ENCODE results near the gene GJB3.
"Not testable (repeated sequence)": the region's sequence is repeated elsewhere in the genome, so short reads cannot be mapped to it uniquely, and the experiment has no call there.

Gene GJB3

GRCh38 chr1:34761176-34761761 is 19.7 kb upstream of the GJB3 start:
- DNase-seq (ENCODE audit: low spot score): no peak

- DNase-seq (ENCODE audit: low spot score): no peak
Observed at GRCh38 chr1:34761776-34762307, 19.2 kb upstream of the GJB3 start.

- no peak for DNase-seq (ENCODE audit: low spot score)
Observed at GRCh38 chr1:34762474-34763141, 18.4 kb upstream of the GJB3 start.

- DNase-seq (ENCODE audit: low spot score): no peak
Observed at GRCh38 chr1:34763142-34763781, 17.8 kb upstream of the GJB3 start.

GRCh38 chr1:34768856-34769255 is 12.2 kb upstream of the GJB3 start:
- no peak for DNase-seq (ENCODE audit: low spot score)

- no peak for DNase-seq (ENCODE audit: low spot score)
Observed at GRCh38 chr1:34770891-34771504, 10.0 kb upstream of the GJB3 start.

- no peak for DNase-seq (ENCODE audit: low spot score)
Observed at GRCh38 chr1:34771573-34772371, 9.2 kb upstream of the GJB3 start.

- DNase-seq (ENCODE audit: low spot score): not testable (repeated sequence)
Observed at GRCh38 chr1:34773114-34773513, 7.9 kb upstream of the GJB3 start.

- no peak for DNase-seq (ENCODE audit: low spot score)
Observed at GRCh38 chr1:34774957-34775356, 6.1 kb upstream of the GJB3 start.

GRCh38 chr1:34776911-34777310 is 4.1 kb upstream of the GJB3 start:
- no peak for DNase-seq (ENCODE audit: low spot score)

GRCh38 chr1:34777519-34778321 is 3.3 kb upstream of the GJB3 start:
- DNase-seq (ENCODE audit: low spot score): no peak

- DNase-seq (ENCODE audit: low spot score): no peak
Observed at GRCh38 chr1:34778381-34778780, 2.6 kb upstream of the GJB3 start.

GRCh38 chr1:34779005-34779404 is 2.0 kb upstream of the GJB3 start:
- no peak for DNase-seq (ENCODE audit: low spot score)

- DNase-seq (ENCODE audit: low spot score): no peak
Observed at GRCh38 chr1:34779526-34779925, 1.5 kb upstream of the GJB3 start.

- DNase-seq (ENCODE audit: low spot score): no peak
Observed at GRCh38 chr1:34779962-34780361, 1.1 kb upstream of the GJB3 start.

- no peak for DNase-seq (ENCODE audit: low spot score)
Observed at GRCh38 chr1:34780528-34780927, 486 bp upstream of the GJB3 start.

- no peak for DNase-seq (ENCODE audit: low spot score)
Observed at GRCh38 chr1:34781844-34782391, 904 bp downstream of the GJB3 start.

GRCh38 chr1:34784751-34785221 is 3.8 kb downstream of the GJB3 start:
- no peak for DNase-seq (ENCODE audit: low spot score)

GRCh38 chr1:34785231-34785874 is 4.3 kb downstream of the GJB3 start:
- DNase-seq (ENCODE audit: low spot score): no peak

GRCh38 chr1:34785875-34786470 is 5.0 kb downstream of the GJB3 start:
- no peak for DNase-seq (ENCODE audit: low spot score)
